NT2/D1 (cell line): ENCODE data around the gene WBP2NL.

Experiments
- SUZ12 ChIP-seq: IDR thresholded peaks from 2 replicates; pipeline ENCODE4 v1.6.1; 2011; ENCODE audit not compliant: insufficient read length, insufficient read depth; ENCODE audit errors: extremely low read depth
- YY1 ChIP-seq: IDR thresholded peaks from 2 replicates; pipeline ENCODE4 v1.6.1; 2011; ENCODE audit not compliant: insufficient read length, insufficient read depth
- ZNF274 ChIP-seq: IDR thresholded peaks from 2 replicates; pipeline ENCODE4 v1.6.1; 2011; ENCODE audit warnings: mild to moderate bottlenecking, low read depth, low read length

- TF ChIP-seq SUZ12 (no peak), YY1 (no peak), ZNF274 (no peak)
Measured at GRCh38 chr22:42001121-42001520, 2.5 kb downstream of the WBP2NL start.
